ENCODE data around the gene IFNE.
"Not testable (repeated sequence)": the region's sequence is repeated elsewhere in the genome, so short reads cannot be mapped to it uniquely, and the experiment has no call there.

IFNE gene

GRCh38 chr9:21491756-21492155 is 9.6 kb upstream of the IFNE start:
- DNase-seq = no peak

GRCh38 chr9:21481470-21482056 is 550 bp downstream of the IFNE start:
- no peak for DNase-seq

- peak in 2 of 14 donors; percentile 3 for DNase-seq
Measured at GRCh38 chr9:21479152-21479702, 2.9 kb downstream of the IFNE start.

GRCh38 chr9:21477466-21477865 is 4.6 kb downstream of the IFNE start:
- no peak for DNase-seq

GRCh38 chr9:21473236-21473635 is 8.9 kb downstream of the IFNE start:
- DNase-seq = no peak

GRCh38 chr9:21470126-21470525 is 12.0 kb downstream of the IFNE start:
- DNase-seq = no peak

- DNase-seq = no peak
Measured at GRCh38 chr9:21465859-21466518, 16.1 kb downstream of the IFNE start.

- DNase-seq = no peak
Measured at GRCh38 chr9:21465138-21465537, 17.0 kb downstream of the IFNE start.

GRCh38 chr9:21461377-21461776 is 20.7 kb downstream of the IFNE start:
- no peak for DNase-seq

GRCh38 chr9:21455320-21455719 is 26.8 kb downstream of the IFNE start:
- DNase-seq = peak in 1 of 14 donors; percentile 3

GRCh38 chr9:21454149-21454548 is 28.0 kb downstream of the IFNE start:
- no peak for DNase-seq

- DNase-seq = no peak
Measured at GRCh38 chr9:21452681-21453080, 29.4 kb downstream of the IFNE start.

GRCh38 chr9:21450733-21451394 is 31.2 kb downstream of the IFNE start:
- DNase-seq = no peak

GRCh38 chr9:21449312-21449711 is 32.8 kb downstream of the IFNE start:
- not testable (repeated sequence) for DNase-seq

- no peak for DNase-seq
Measured at GRCh38 chr9:21443849-21444625, 38.1 kb downstream of the IFNE start.

- no peak for DNase-seq
Measured at GRCh38 chr9:21440139-21440538, 42.0 kb downstream of the IFNE start, which contains the start of gene IFNA1. IFNA1 (plus strand) TSS chr9:21440439; CDS start chr9:21440508, 69 bp downstream.

- not testable (repeated sequence) for DNase-seq
Measured at GRCh38 chr9:21435015-21435383, 47.1 kb downstream of the IFNE start.

GRCh38 chr9:21434202-21435014 is 47.7 kb downstream of the IFNE start:
- DNase-seq = peak in 7 of 14 donors; percentile 12 to 40 (median 13)

GRCh38 chr9:21432672-21433425 is 49.3 kb downstream of the IFNE start:
- DNase-seq = no peak
